H1 (cell line): Measurements from ENCODE around the gene PDIA5. TPM values are rescaled to one million over a fixed set of nuclear protein-coding genes. Genes with fewer than 3 reads are reported as not detected.

Experiments
- CTCF ChIA-PET: fragments of 300-600 bp; sonication (Branson Sonifier 250); formaldehyde crosslinking; loops from one replicate; lab custom pipeline; 2021; ENCODE audit not compliant: partially characterized antibody; lab: Charles Lee
- POLR2A ChIA-PET: fragments of 300-600 bp; sonication (Branson Sonifier 250); formaldehyde crosslinking; loops from one replicate; lab custom pipeline; 2021; ENCODE audit warnings: inconsistent platforms; ENCODE audit not compliant: partially characterized antibody; lab: Charles Lee
- DNase-seq, 2 experiments: peaks; one replicate each; pipeline versions ENCODE4 v3.0.0 to v3.0.0-alpha.2; 2010 to 2022; ENCODE audit warnings: low spot score in 2 of 2, low read depth in 1 of 2, mixed read lengths in 1 of 2
- FAIRE-seq: peaks from 2 replicates; lab custom pipeline; 2011; peaks lifted over from hg19 to GRCh38; lab: Jason Lieb, UNC
- H2AFZ ChIP-seq: 2 replicates; pipeline ENCODE4 v1.8.1; 2012; ENCODE audit warnings: low read length, inconsistent platforms
- H2AK5ac ChIP-seq: 2 replicates; pipeline ENCODE4 v1.6.1; 2013; ENCODE audit warnings: low read depth, low read length
- H2BK120ac ChIP-seq: replicated peaks from 2 replicates; pipeline ENCODE3; 2013; ENCODE audit warnings: low read depth, low read length, inconsistent platforms
- H2BK12ac ChIP-seq: 2 replicates; pipeline ENCODE4 v1.6.1; 2013; ENCODE audit warnings: low read depth, low read length
- H2BK15ac ChIP-seq: 2 replicates; pipeline ENCODE4 v1.6.1; 2013; ENCODE audit warnings: low read length
- H2BK20ac ChIP-seq: 2 replicates; pipeline ENCODE4 v1.6.1; 2013; ENCODE audit warnings: low read length
- H2BK5ac ChIP-seq: 2 replicates; pipeline ENCODE4 v1.6.1; 2013; ENCODE audit warnings: low read depth, low read length
- H3K14ac ChIP-seq: 2 replicates; pipeline ENCODE4 v1.6.1; 2013; ENCODE audit warnings: inconsistent platforms; ENCODE audit not compliant: insufficient read length
- H3K18ac ChIP-seq: 2 replicates; pipeline ENCODE4 v1.6.1; 2013; ENCODE audit warnings: low read length; ENCODE audit errors: extremely low read depth
- H3K23ac ChIP-seq: 2 replicates; pipeline ENCODE4 v1.6.1; 2013; ENCODE audit warnings: inconsistent platforms; ENCODE audit not compliant: insufficient read length
- H3K23me2 ChIP-seq: 2 replicates; pipeline ENCODE4 v1.6.1; 2013; ENCODE audit warnings: low read depth, low read length
- H3K27ac ChIP-seq: 2 replicates; pipeline ENCODE4 v1.6.1; 2011; ENCODE audit warnings: low read depth, low read length, inconsistent platforms
- H3K27me3 ChIP-seq, 4 experiments: replicated peaks in 1 of 4; 1 replicate in 1 of 4; 2 replicates in 3 of 4; pipeline versions ENCODE4 v1.6.1 to v1.8.1; 2011 to 2013; ENCODE audit warnings: low read length in 3 of 4, mild to moderate bottlenecking in 3 of 4, inconsistent platforms in 2 of 4, mixed read lengths in 2 of 4, moderate library complexity in 1 of 4; ENCODE audit not compliant: control insufficient read depth in 3 of 4, insufficient read depth in 3 of 4; ENCODE audit errors: extremely low read depth in 1 of 4
- H3K36me3 ChIP-seq, 4 experiments: 2 replicates each; pipeline versions ENCODE4 v1.6.1 to v1.8.1; 2011 to 2013; ENCODE audit warnings: mild to moderate bottlenecking in 4 of 4, low read length in 3 of 4, moderate library complexity in 2 of 4, control low read depth in 1 of 4, inconsistent platforms in 1 of 4; ENCODE audit not compliant: insufficient read depth in 4 of 4, control insufficient read depth in 2 of 4
- H3K4ac ChIP-seq: replicated peaks from 2 replicates; pipeline ENCODE3; 2013; ENCODE audit warnings: low read length, low read depth, mixed read lengths, inconsistent platforms; ENCODE audit not compliant: insufficient read length
- H3K4me1 ChIP-seq, 4 experiments: replicated peaks in 1 of 4; 1 replicate in 1 of 4; 2 replicates in 3 of 4; pipeline versions ENCODE4 v1.6.1 to v1.8.1; 2011 to 2013; ENCODE audit warnings: low read length in 3 of 4, inconsistent platforms in 2 of 4, mixed read lengths in 1 of 4; ENCODE audit not compliant: insufficient read depth in 4 of 4, control insufficient read depth in 3 of 4
- H3K4me2 ChIP-seq, 2 experiments: 2 replicates each; pipeline versions ENCODE4 v1.6.1 to v1.8.1; 2011 to 2013; ENCODE audit warnings: low read depth in 2 of 2, low read length in 2 of 2, control low read depth in 1 of 2, inconsistent platforms in 1 of 2, mild to moderate bottlenecking in 1 of 2; ENCODE audit not compliant: insufficient read depth in 1 of 2
- H3K4me3 ChIP-seq, 4 experiments: fragments of 200-600, 300-600 bp in 1 of 4; sonication (generic), shearing (Covaris generic), sonication (Bioruptor Twin) in 1 of 4; 2 replicates each; pipeline versions ENCODE4 v1.5.1 to v1.8.1; 2011 to 2016; ENCODE audit warnings: low read length in 4 of 4, low read depth in 3 of 4, control low read depth in 2 of 4, inconsistent platforms in 2 of 4, mild to moderate bottlenecking in 2 of 4, mixed read lengths in 1 of 4, moderate library complexity in 1 of 4; ENCODE audit not compliant: insufficient read depth in 2 of 4; ENCODE audit errors: extremely low read depth in 1 of 4
- H3K56ac ChIP-seq: replicated peaks from 2 replicates; pipeline ENCODE3; 2013; ENCODE audit warnings: low read depth, mild to moderate bottlenecking, mixed read lengths, low read length, inconsistent platforms; ENCODE audit not compliant: insufficient read length
- H3K79me1 ChIP-seq: 2 replicates; pipeline ENCODE4 v1.6.1; 2013; ENCODE audit warnings: low read depth, low read length, control low read depth
- H3K79me2 ChIP-seq, 2 experiments: 2 replicates each; pipeline versions ENCODE4 v1.6.1 to v1.8.1; 2012 to 2013; ENCODE audit warnings: low read length in 2 of 2, mild to moderate bottlenecking in 2 of 2, inconsistent platforms in 1 of 2; ENCODE audit not compliant: insufficient read depth in 2 of 2, control insufficient read depth in 1 of 2
- H3K9ac ChIP-seq, 4 experiments: replicated peaks in 1 of 4; 1 replicate in 1 of 4; 2 replicates in 3 of 4; pipeline versions ENCODE4 v1.6.1 to v1.8.1; 2011 to 2013; ENCODE audit warnings: low read depth in 3 of 4, low read length in 3 of 4, control low read depth in 2 of 4, mild to moderate bottlenecking in 2 of 4, moderate library complexity in 2 of 4, inconsistent platforms in 1 of 4; ENCODE audit errors: extremely low read depth in 1 of 4
- H3K9me3 ChIP-seq, 2 experiments: 2 replicates each; pipeline versions ENCODE4 v1.6.1 to v1.8.1; 2012 to 2013; ENCODE audit warnings: mild to moderate bottlenecking in 2 of 2, moderate library complexity in 2 of 2, control low read depth in 1 of 2, inconsistent platforms in 1 of 2, low read depth in 1 of 2, low read length in 1 of 2, mixed read lengths in 1 of 2; ENCODE audit not compliant: insufficient read depth in 2 of 2
- H4K20me1 ChIP-seq, 2 experiments: replicated peaks in 1 of 2; 2 replicates each; pipeline versions ENCODE3 to v1.8.1; 2011 to 2013; ENCODE audit warnings: inconsistent platforms in 2 of 2, low read length in 2 of 2, mild to moderate bottlenecking in 1 of 2; ENCODE audit not compliant: insufficient read depth in 2 of 2, control insufficient read depth in 1 of 2
- H4K5ac ChIP-seq: 2 replicates; pipeline ENCODE4 v1.6.1; 2013; ENCODE audit warnings: low read length, low read depth, mixed read lengths, inconsistent platforms; ENCODE audit not compliant: insufficient read length
- H4K8ac ChIP-seq: 2 replicates; pipeline ENCODE4 v1.8.0; 2013; ENCODE audit warnings: mild to moderate bottlenecking, moderate library complexity, low read length, inconsistent platforms; ENCODE audit not compliant: insufficient read depth; ENCODE audit errors: extremely low read depth
- H4K91ac ChIP-seq: replicated peaks from 2 replicates; pipeline ENCODE3; 2013; ENCODE audit warnings: low read length, mixed read lengths, inconsistent platforms; ENCODE audit not compliant: insufficient read length
- CBX8 ChIP-seq: fragments of 300-800, 300-1000 bp; sonication (generic); IDR thresholded peaks from 2 replicates; pipeline ENCODE4 v1.7.1; 2016; ENCODE audit warnings: low read depth, low read length, borderline replicate concordance
- CTBP2 ChIP-seq: IDR thresholded peaks from 2 replicates; pipeline ENCODE4 v1.7.0; 2011; ENCODE audit warnings: borderline replicate concordance, mild to moderate bottlenecking, moderate library complexity, mixed read lengths, low read length; ENCODE audit not compliant: insufficient read depth, insufficient read length
- TCF12 ChIP-seq: IDR thresholded peaks from 2 replicates; pipeline ENCODE4 v1.6.1; 2011; ENCODE audit warnings: low read depth, mild to moderate bottlenecking, low read length
- WGBS, 2 experiments: shearing (Covaris generic) in 1 of 2; methylation state at CpG; one replicate each; pipeline versions ENCODE4 v1.1.6 to v1.1.7; 2013 to 2015; ENCODE audit warnings: low lambda C conversion rate in 2 of 2, mixed read lengths in 2 of 2, inconsistent platforms in 1 of 2, low coverage in 1 of 2, missing lambda C conversion rate in 1 of 2; ENCODE audit not compliant: insufficient replicate concordance in 2 of 2, insufficient coverage in 1 of 2, insufficient read length in 1 of 2; ENCODE audit errors: extremely low coverage in 1 of 2, missing lambda C conversion rate in 1 of 2; 5-methylcytosine and 5-hydroxymethylcytosine counted together
- polyA plus RNA-seq, 7 experiments: library from polyadenylated mRNA; depleted of rRNA in 3 of 7; stranded (reverse) in 5 of 7; unstranded in 2 of 7; fragments of >200 nt in 5 of 7; fragments of 200-250 nt in 2 of 7; gene quantifications; 1 replicate in 5 of 7; 2 replicates in 1 of 7; 4 replicates in 1 of 7; pipeline versions ENCODE4 v1.2.1 to v1.2.3, GENCODE V29; 2011 to 2013; ENCODE audit warnings: missing spikeins in 2 of 7, mixed read lengths in 2 of 7
- total RNA-seq: library from RNA; stranded (reverse); fragmentation: NEBNext Ultra II Directional; extraction: Animal tissue kit (Norgen Biotek cat#: 25700); gene quantifications from 2 replicates; pipeline ENCODE4 v1.2.1, GENCODE V29; 2021
- TF ChIP-seq, protein P1 (sequence below): IDR thresholded peaks from 2 replicates; pipeline ENCODE4 v1.6.1; 2012; ENCODE audit warnings: inconsistent platforms
- TF ChIP-seq, protein P2 (sequence below): IDR thresholded peaks from 2 replicates; pipeline ENCODE4 v1.6.1; 2011; ENCODE audit warnings: low read depth, mild to moderate bottlenecking, low read length; ENCODE audit not compliant: insufficient read depth

PDIA5 gene
- total and polyA plus RNA-seq, 2 of the 8 experiments (the other 6 are each of a cell fraction or from before 2014, with no cell fraction given): 18.2 to 32.8 TPM

DNA sequence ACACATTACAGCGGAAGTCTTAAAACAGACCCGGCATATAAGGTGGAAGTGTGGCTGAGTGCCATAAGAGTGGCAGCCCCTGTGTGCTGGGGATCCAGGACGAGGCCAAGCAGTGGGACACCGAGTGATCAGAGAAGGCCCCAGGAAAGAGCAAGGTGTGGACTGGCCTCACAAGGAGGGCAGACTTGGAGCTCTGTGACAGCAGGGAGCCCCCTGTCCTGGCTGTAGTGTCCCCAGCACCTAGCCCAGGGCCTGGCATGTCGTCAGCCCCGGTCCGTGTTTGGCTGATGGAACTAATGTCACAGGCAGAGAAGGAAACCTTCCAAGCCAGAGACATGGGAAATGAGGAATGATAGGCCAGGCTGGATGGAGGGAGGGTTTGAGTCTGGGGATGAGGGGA is 4.8 kb downstream of the PDIA5 start:
- H3K23ac ChIP-seq: no peak overlapping the region
- peaks cover 0 to 2% (median under 1%) of the 10 kb centered on the region in 4 experiments; a peak in 2 of 7 replicates for H3K27me3 ChIP-seq
- no peak for FAIRE-seq
- no peak overlapping the region for H3K9ac ChIP-seq
- no peak overlapping the region for H3K4ac ChIP-seq
- H3K14ac ChIP-seq: no peak overlapping the region
- H2BK5ac ChIP-seq: 0 out of 2 replicates have a peak overlapping the region, but pooled peaks have one; percentile 15
- 0 out of 2 replicates have a peak overlapping the region, but pooled peaks have one; percentile 18 for H2BK15ac ChIP-seq
- H3K4me3 ChIP-seq: no peak overlapping the region
- no peak overlapping the region for H3K4me2 ChIP-seq
- H3K23me2 ChIP-seq: peaks cover 20% of the 10 kb centered on the region
- H2AFZ ChIP-seq: no peak overlapping the region
- no peaks in the 10 kb centered on the region for H3K36me3 ChIP-seq
- H3K4me1 ChIP-seq: peaks cover 7 to 17% (median 13%) of the 10 kb centered on the region in 4 experiments
- peaks cover 17 to 25% of the 10 kb centered on the region in 2 experiments for H4K20me1 ChIP-seq
- H3K79me2 ChIP-seq: peaks cover 19 to 87% of the 10 kb centered on the region in 2 experiments
- no peak for DNase-seq
- no peak overlapping the region for H3K27ac ChIP-seq
- no peak overlapping the region for H4K91ac ChIP-seq
- H3K18ac ChIP-seq: no peak overlapping the region; the same call in 1 of the 2 replicates
- H3K79me1 ChIP-seq: peaks cover 24% of the 10 kb centered on the region
- no peak overlapping the region for H2BK12ac ChIP-seq
- H4K5ac ChIP-seq: no peak overlapping the region
- TF ChIP-seq CTBP2 (no peak), CBX8 (no peak), TCF12 (no peak)
- TF ChIP-seq, protein P1, sequence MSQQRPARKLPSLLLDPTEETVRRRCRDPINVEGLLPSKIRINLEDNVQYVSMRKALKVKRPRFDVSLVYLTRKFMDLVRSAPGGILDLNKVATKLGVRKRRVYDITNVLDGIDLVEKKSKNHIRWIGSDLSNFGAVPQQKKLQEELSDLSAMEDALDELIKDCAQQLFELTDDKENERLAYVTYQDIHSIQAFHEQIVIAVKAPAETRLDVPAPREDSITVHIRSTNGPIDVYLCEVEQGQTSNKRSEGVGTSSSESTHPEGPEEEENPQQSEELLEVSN: no peak
- TF ChIP-seq, protein P2, sequence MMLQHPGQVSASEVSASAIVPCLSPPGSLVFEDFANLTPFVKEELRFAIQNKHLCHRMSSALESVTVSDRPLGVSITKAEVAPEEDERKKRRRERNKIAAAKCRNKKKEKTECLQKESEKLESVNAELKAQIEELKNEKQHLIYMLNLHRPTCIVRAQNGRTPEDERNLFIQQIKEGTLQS: no peak
- H3K9me3 ChIP-seq: no peaks in the 10 kb centered on the region
- H3K56ac ChIP-seq: no peak overlapping the region
- POLR2A ChIA-PET: interaction anchor here (0.7 to 1.6 kb wide), 3 partner anchors 14 to 74 kb away, joined by 3 to 4 read pairs (median 3); no protein-coding TSS in a partner anchor
- no peak overlapping the region for H2AK5ac ChIP-seq
- WGBS, 2 experiments: 86% methylated on average over 7 of the region's 7 CpGs; no CpG with 5 or more reads in 1 of the 2 experiments
- no peak overlapping the region for H2BK120ac ChIP-seq
- CTCF ChIA-PET: interaction anchor here (0.6 to 2.8 kb wide), 19 partner anchors 11 to 316 kb away, joined by 3 to 17 read pairs (median 4); partner anchors contain the start of gene SEMA5B
- no peak overlapping the region for H4K8ac ChIP-seq
- no peak overlapping the region for H2BK20ac ChIP-seq
